B cell (primary cell): ENCODE data around the gene ITPKB. TPM values are rescaled to one million over a fixed set of nuclear protein-coding genes. Genes with fewer than 3 reads are reported as not detected.
A peak's percentile ranks its signal among the peaks of the same experiment; 100 is the strongest.

Experiments
- ATAC-seq: fragments of 200-7000 bp; cut with Tn5 transposase; one replicate; pipeline ENCODE4 v1.10.0; 2021; ENCODE audit warnings: low read depth, mild to moderate bottlenecking, moderate number of reproducible peaks, moderate library complexity
- CTCF ChIA-PET: fragments of 350-600 bp; sonication (Branson Sonifier 250); formaldehyde crosslinking; loops from one replicate; lab custom pipeline; 2021; ENCODE audit warnings: antibody characterized with exemption, inconsistent platforms; lab: Charles Lee
- POLR2A ChIA-PET: fragments of 350-600 bp; sonication (Branson Sonifier 250); formaldehyde crosslinking; loops from one replicate; lab custom pipeline; 2021; ENCODE audit warnings: antibody characterized with exemption; lab: Charles Lee
- DNase-seq: peaks from one replicate; pipeline ENCODE4 v3.0.0; 2013
- H2AFZ ChIP-seq: 2 replicates; pipeline ENCODE4 v1.6.1; 2012; ENCODE audit warnings: mild to moderate bottlenecking, low read depth, low read length; ENCODE audit not compliant: insufficient read depth, poor library complexity, severe bottlenecking
- H3K27ac ChIP-seq, 2 donors: 1 replicate in 1 of 2; 2 replicates in 1 of 2; pipeline ENCODE4 v1.5.1; 2012 to 2013; ENCODE audit warnings: low read length in 2 of 2, mild to moderate bottlenecking in 2 of 2, moderate library complexity in 1 of 2
- H3K27me3 ChIP-seq, 4 experiments: fragments of 200-600 bp in 1 of 4; sonication (generic) in 1 of 4; replicated peaks in 1 of 4; 1 replicate in 2 of 4; 2 replicates in 2 of 4; pipeline versions ENCODE4 v1.6.1 to v1.7.0; 2013 to 2016; ENCODE audit warnings: low read length in 3 of 4, mild to moderate bottlenecking in 2 of 4, mixed read lengths in 1 of 4, moderate library complexity in 1 of 4; ENCODE audit not compliant: insufficient read depth in 4 of 4, control insufficient read depth in 3 of 4; ENCODE audit errors: control extremely low read depth in 1 of 4
- H3K36me3 ChIP-seq, 2 experiments: replicated peaks in 1 of 2; 1 replicate in 1 of 2; 2 replicates in 1 of 2; pipeline versions ENCODE4 v1.6.1 to v1.7.1; 2013; ENCODE audit warnings: low read length in 1 of 2; ENCODE audit not compliant: insufficient read depth in 2 of 2, control insufficient read depth in 1 of 2; ENCODE audit errors: control extremely low read depth in 1 of 2, extremely low read depth in 1 of 2
- H3K4me1 ChIP-seq, 2 donors: fragments of 200-600 bp in 1 of 2; sonication (generic) in 1 of 2; 1 replicate in 1 of 2; 2 replicates in 1 of 2; pipeline versions ENCODE4 v1.5.1 to v1.6.1; 2013 to 2017; ENCODE audit warnings: low read length in 2 of 2; ENCODE audit not compliant: control insufficient read depth in 2 of 2, insufficient read depth in 2 of 2
- H3K4me2 ChIP-seq: replicated peaks from 2 replicates; pipeline ENCODE3; 2012; ENCODE audit warnings: mild to moderate bottlenecking, low read depth, low read length; ENCODE audit not compliant: poor library complexity, severe bottlenecking
- H3K4me3 ChIP-seq, 5 experiments: fragments of 200-600 bp in 1 of 5; sonication (generic) in 1 of 5; 1 replicate in 3 of 5; 2 replicates in 2 of 5; pipeline versions ENCODE4 v1.5.1 to v1.7.0; 2011 to 2016; ENCODE audit warnings: low read length in 4 of 5, mild to moderate bottlenecking in 4 of 5, low read depth in 2 of 5, control low read depth in 1 of 5, moderate library complexity in 1 of 5; ENCODE audit not compliant: insufficient read depth in 1 of 5; ENCODE audit errors: control extremely low read depth in 1 of 5, extremely low read depth in 1 of 5
- H3K79me2 ChIP-seq: fragments of 200-600 bp; sonication (generic); one replicate; pipeline ENCODE4 v1.6.0; 2016; ENCODE audit warnings: low read length; ENCODE audit not compliant: control insufficient read depth, insufficient read depth
- H3K9ac ChIP-seq: fragments of 200-600 bp; sonication (generic); 2 replicates; pipeline ENCODE4 v1.6.1; 2017; ENCODE audit warnings: mild to moderate bottlenecking, low read length, moderate library complexity
- H3K9me3 ChIP-seq, 3 donors: one replicate each; pipeline versions ENCODE4 v1.6.1 to v1.7.1; 2013; ENCODE audit warnings: low read length in 2 of 3; ENCODE audit not compliant: control insufficient read depth in 2 of 3, insufficient read depth in 1 of 3; ENCODE audit errors: control extremely low read depth in 1 of 3
- H4K20me1 ChIP-seq: 2 replicates; pipeline ENCODE4 v1.6.0; 2012; ENCODE audit warnings: mild to moderate bottlenecking, low read length; ENCODE audit not compliant: insufficient read depth, control insufficient read depth, poor library complexity, severe bottlenecking
- H3K27ac Mint-ChIP-seq: one replicate; pipeline ENCODE4 v1.8.0; 2021; ENCODE audit warnings: mixed read lengths
- H3K27me3 Mint-ChIP-seq: one replicate; pipeline ENCODE4 v1.8.0; 2021; ENCODE audit warnings: mixed read lengths
- H3K4me1 Mint-ChIP-seq: one replicate; pipeline ENCODE4 v1.8.0; 2021; ENCODE audit warnings: mixed read lengths
- H3K4me3 Mint-ChIP-seq: one replicate; pipeline ENCODE4 v1.8.0; 2021; ENCODE audit warnings: mixed read lengths
- H3K9me3 Mint-ChIP-seq: one replicate; pipeline ENCODE4 v1.8.0; 2022; ENCODE audit warnings: mixed read lengths; ENCODE audit not compliant: insufficient read depth
- CTCF ChIP-seq: fragments of 200-600 bp; IDR thresholded peaks from one replicate; pipeline ENCODE4 v1.8.0; 2022; ENCODE audit warnings: antibody characterized with exemption, mild to moderate bottlenecking
- EZH2 ChIP-seq: IDR thresholded peaks from 2 replicates; pipeline ENCODE4 v1.6.1; 2012; ENCODE audit warnings: borderline replicate concordance, low read depth, mild to moderate bottlenecking, moderate library complexity, low read length; ENCODE audit not compliant: insufficient read depth, poor library complexity, severe bottlenecking
- WGBS: methylation state at CpG from one replicate; pipeline ENCODE4 v1.1.5; 2013; ENCODE audit warnings: missing lambda C conversion rate; ENCODE audit not compliant: insufficient coverage; 5-methylcytosine and 5-hydroxymethylcytosine counted together
- intact Hi-C: fragments of 100-400 bp; cut with micrococcal nuclease; formaldehyde crosslinking; loops from one replicate; pipeline ENCODE4 v1.10.0; 2022
- polyA plus RNA-seq: library from polyadenylated mRNA; depleted of rRNA; stranded (reverse); fragments of >200 nt; gene quantifications from 2 replicates; pipeline ENCODE4 v1.2.3, GENCODE V29; 2012
- total RNA-seq, 2 donors: library from RNA; stranded (reverse); fragments of 120-200 nt in 1 of 2; gene quantifications; 1 replicate in 1 of 2; 2 replicates in 1 of 2; pipeline versions ENCODE4 v1.2.3 to v1.2.4, GENCODE V29; 2013 to 2022

The ITPKB gene
- total and polyA plus RNA-seq, 2 donors (not counting 1 experiment from before 2014, with no cell fraction given): 21.8 to 93.5 TPM

GRCh38 chr1:226688808-226689207 lies 50.3 kb downstream of the ITPKB start:
- intact Hi-C loops: loop anchor here (1.0 kb wide), 1 partner anchor 8 kb away; no protein-coding TSS in a partner anchor
- ChIA-PET CTCF (interaction anchor here (0.9 to 5.8 kb wide), 17 partner anchors 10 to 194 kb away, joined by 3 to 88 read pairs (median 18); no protein-coding TSS in a partner anchor), POLR2A (interaction anchor here (0.6 to 2.1 kb wide), 4 partner anchors 8 to 55 kb away, joined by 3 to 8 read pairs (median 3); no protein-coding TSS in a partner anchor)
- no peak for DNase-seq
- Histone ChIP-seq H3K9ac (no peak overlapping the region), H3K9me3 (no peaks in the 10 kb centered on the region), H3K4me3 (no peak overlapping the region), H3K27ac (no peak overlapping the region), H3K79me2 (peaks cover 100% of the 10 kb centered on the region), H4K20me1 (no peaks in the 10 kb centered on the region), H3K4me1 (peaks cover 77 to 93% of the 10 kb centered on the region in 2 donors), H2AFZ (no peak overlapping the region), H3K27me3 (no peaks in the 10 kb centered on the region), H3K36me3 (peaks cover 0 to 20% of the 10 kb centered on the region in 2 experiments), H3K4me2 (peak overlapping the region; percentile 40)
- H3K4me3 Mint-ChIP-seq: peak overlapping the region; percentile 74
- no peaks in the 10 kb centered on the region for H3K27me3 Mint-ChIP-seq
- no peaks in the 10 kb centered on the region for H3K9me3 Mint-ChIP-seq
- H3K4me1 Mint-ChIP-seq: peaks cover 97% of the 10 kb centered on the region
- peak overlapping the region; percentile 74 for H3K27ac Mint-ChIP-seq
- no peak for ATAC-seq
- TF ChIP-seq CTCF: no peak
- TF ChIP-seq EZH2: no peak
- WGBS: 100% methylated on average over 1 of the region's 4 CpGs

- H3K27ac ChIP-seq: no peak overlapping the region
- peaks cover 0 to 26% of the 10 kb centered on the region in 2 experiments for H3K36me3 ChIP-seq
These were observed 50.9 kb downstream of the ITPKB start for GRCh38 chr1:226688056-226688748.

More at GRCh38 chr1:226688056-226688748, 50.9 kb downstream of the ITPKB start:
- Histone ChIP-seq H3K4me1 (peaks cover 77 to 93% of the 10 kb centered on the region in 2 donors), H4K20me1 (no peaks in the 10 kb centered on the region), H3K4me2 (peak overlapping the region; percentile 40), H2AFZ (no peak overlapping the region), H3K4me3 (no peak overlapping the region), H3K27me3 (no peaks in the 10 kb centered on the region), H3K9ac (no peak overlapping the region), H3K9me3 (no peaks in the 10 kb centered on the region), H3K79me2 (peaks cover 100% of the 10 kb centered on the region)
- POLR2A ChIA-PET: interaction anchor here (0.6 to 2.1 kb wide), 8 partner anchors 8 to 54 kb away, joined by 3 to 8 read pairs (median 4); no protein-coding TSS in a partner anchor
- Mint-ChIP-seq H3K9me3 (no peaks in the 10 kb centered on the region), H3K27me3 (no peaks in the 10 kb centered on the region), H3K27ac (peak overlapping the region; percentile 74), H3K4me3 (peak overlapping the region; percentile 74), H3K4me1 (peaks cover 97% of the 10 kb centered on the region)
- CTCF ChIA-PET: interaction anchor here (0.6 to 5.8 kb wide), 34 partner anchors 10 to 195 kb away, joined by 3 to 88 read pairs (median 8); partner anchors contain the start of gene ITPKB
- 27% methylated on average over 4 of the region's 6 CpGs for WGBS
- no peak for TF ChIP-seq EZH2
- TF ChIP-seq CTCF: no peak
- intact Hi-C loops: no loop called here
- ATAC-seq (peak; percentile 25), DNase-seq (peak; percentile 61)
